Fibroblast of the conjunctiva (primary cell): ENCODE measurements around the gene DDX19B.
"Not testable (repeated sequence)": the region's sequence is repeated elsewhere in the genome, so short reads cannot be mapped to it uniquely, and the experiment has no call there.

Experiments
- DNase-seq: peaks from one replicate; pipeline ENCODE4 v3.0.0-alpha.2; 2010; ENCODE audit warnings: low read depth

Gene DDX19B

GRCh38 chr16:70349783-70350182, 50.8 kb downstream of the DDX19B start:
- no peak for DNase-seq

- no peak for DNase-seq
Measured at GRCh38 chr16:70359552-70359951, 60.6 kb downstream of the DDX19B start.

GRCh38 chr16:70364399-70364798, 65.4 kb downstream of the DDX19B start:
- no peak for DNase-seq

- DNase-seq = not testable (repeated sequence)
Measured at GRCh38 chr16:70370145-70370544, 71.2 kb downstream of the DDX19B start.

- DNase-seq = no peak
Measured at GRCh38 chr16:70370924-70371323, 71.9 kb downstream of the DDX19B start.

GRCh38 chr16:70372921-70373728, 74.1 kb downstream of the DDX19B start:
- DNase-seq = no peak

- DNase-seq = no peak
Measured at GRCh38 chr16:70374213-70374612, 75.2 kb downstream of the DDX19B start.

GRCh38 chr16:70375636-70376611, 76.9 kb downstream of the DDX19B start:
- no peak for DNase-seq

GRCh38 chr16:70377782-70378181, 78.8 kb downstream of the DDX19B start:
- DNase-seq = no peak

- DNase-seq = no peak
Measured at GRCh38 chr16:70378869-70379493, 80.0 kb downstream of the DDX19B start.

GRCh38 chr16:70380248-70380918, 81.4 kb downstream of the DDX19B start:
- DNase-seq = peak; percentile 71

GRCh38 chr16:70380919-70381603, 82.1 kb downstream of the DDX19B start:
- DNase-seq = peak; percentile 97

- DNase-seq = no peak
Measured at GRCh38 chr16:70381604-70382342, 82.8 kb downstream of the DDX19B start.

GRCh38 chr16:70383421-70383960, 84.5 kb downstream of the DDX19B start:
- DNase-seq = no peak
